K562 (cell line): ENCODE data around the gene CCDC28B. TPM values are rescaled to one million over a fixed set of nuclear protein-coding genes. Genes with fewer than 3 reads are reported as not detected.

ENCODE experiments used
- ADNP ChIP-seq: fragments of 200-800 bp; sonication (Bioruptor generic); IDR thresholded peaks from 2 replicates; pipeline ENCODE4 v1.6.1; 2016; ENCODE audit warnings: missing genetic modification characterization, missing compliant biosample characterization
- CBX8 ChIP-seq: fragments of 200-600 bp; sonication (generic); IDR thresholded peaks from 2 replicates; pipeline ENCODE4 v1.6.1; 2012; ENCODE audit warnings: borderline replicate concordance, mixed run types, low read depth, mild to moderate bottlenecking, moderate library complexity, mixed read lengths, low read length, control low read depth, inconsistent platforms; ENCODE audit not compliant: poor library complexity, severe bottlenecking; ENCODE audit errors: extremely low read depth
- GATA2 ChIP-seq: sonication (generic); formaldehyde crosslinking; IDR thresholded peaks from 2 replicates; pipeline ENCODE4 v1.4.0; 2020; ENCODE audit warnings: mild to moderate bottlenecking, missing genetic modification reagents
- HEY1 ChIP-seq: fragments of 250-450 bp; sonication (Bioruptor Pico); IDR thresholded peaks from 2 replicates; pipeline ENCODE4 v1.5.0; 2020; ENCODE audit warnings: mild to moderate bottlenecking, moderate library complexity, borderline replicate concordance
- JUN ChIP-seq, 2 experiments: sonication (generic) in 1 of 2; formaldehyde crosslinking in 1 of 2; IDR thresholded peaks; 2 replicates each; pipeline versions ENCODE4 v1.6.1 to v1.8.0; 2012 to 2022; ENCODE audit warnings: borderline replicate concordance in 2 of 2, mild to moderate bottlenecking in 2 of 2, improper control_type of control experiment in 1 of 2, low read depth in 1 of 2, low read length in 1 of 2, missing genetic modification reagents in 1 of 2
- NR1H2 ChIP-seq: sonication (generic); formaldehyde crosslinking; IDR thresholded peaks from 2 replicates; pipeline ENCODE4 v1.4.0; 2020; ENCODE audit warnings: mild to moderate bottlenecking, missing genetic modification reagents
- POLR2B ChIP-seq: fragments of 450-650 bp; IDR thresholded peaks from 2 replicates; pipeline ENCODE4 v1.6.1; 2018; ENCODE audit warnings: low read depth; ENCODE audit not compliant: partially characterized antibody
- PTRF ChIP-seq: fragments of 450-650 bp; IDR thresholded peaks from 2 replicates; pipeline ENCODE4 v1.6.1; 2016; ENCODE audit warnings: mild to moderate bottlenecking, missing genetic modification characterization, missing compliant biosample characterization
- SMAD2 ChIP-seq: fragments of 150-350 bp; IDR thresholded peaks from 2 replicates; pipeline ENCODE4 v1.6.1; 2014; ENCODE audit warnings: low read depth, mild to moderate bottlenecking, low read length
- SRSF1 ChIP-seq: fragments of 200-400 bp; formaldehyde crosslinking; IDR thresholded peaks from 2 replicates; pipeline ENCODE4 v1.6.1; 2017; ENCODE audit warnings: mild to moderate bottlenecking, low read depth, low read length, moderate library complexity
- STAT5B ChIP-seq: fragments of 250-450 bp; sonication (Bioruptor Pico); IDR thresholded peaks from 2 replicates; pipeline ENCODE4 v1.8.0; 2021; ENCODE audit warnings: mild to moderate bottlenecking, inconsistent platforms
- TAF15 ChIP-seq: fragments of 200-400 bp; formaldehyde crosslinking; IDR thresholded peaks from 2 replicates; pipeline ENCODE4 v1.6.1; 2017; ENCODE audit warnings: mild to moderate bottlenecking, low read depth, low read length, moderate library complexity
- TAL1 ChIP-seq: fragments of 450-650 bp; IDR thresholded peaks from 2 replicates; pipeline ENCODE4 v1.6.1; 2016; ENCODE audit warnings: mild to moderate bottlenecking
- ZBTB17 ChIP-seq: fragments of 450-650 bp; formaldehyde crosslinking; IDR thresholded peaks from 2 replicates; pipeline ENCODE4 v1.4.0; 2020; ENCODE audit warnings: mild to moderate bottlenecking
- ZNF436 ChIP-seq: fragments of 250-450, 450-650 bp; sonication (Bioruptor Pico); formaldehyde crosslinking; IDR thresholded peaks from 2 replicates; pipeline ENCODE4 v1.7.0; 2020; ENCODE audit warnings: mild to moderate bottlenecking
- ZSCAN32 ChIP-seq: fragments of 450-650 bp; formaldehyde crosslinking; IDR thresholded peaks from 2 replicates; pipeline ENCODE4 v1.4.0; 2020; ENCODE audit warnings: mild to moderate bottlenecking, moderate library complexity
- polyA plus RNA-seq, 8 experiments: library from polyadenylated mRNA; depleted of rRNA in 4 of 8; stranded (reverse) in 5 of 8; unstranded in 3 of 8; fragments of >200 nt; fragmentation: Nextera tagmentation in 2 of 8; fragmentation: Illumina TruSeq in 1 of 8; extraction: Ambion mirVana in 2 of 8; extraction: Trizol in 1 of 8; gene quantifications; 2 replicates each; pipeline versions ENCODE4 v1.2.1 to v1.2.3, GENCODE V29; 2011 to 2014; ENCODE audit warnings: inconsistent platforms in 1 of 8, missing spikeins in 1 of 8
- total RNA-seq, 7 experiments: library from RNA; depleted of rRNA in 6 of 7; stranded (reverse); fragments of >200 nt in 6 of 7; fragmentation: Illumina TruSeq in 2 of 7; extraction: Trizol in 2 of 7; gene quantifications; 2 replicates each; pipeline versions ENCODE4 v1.2.1 to v1.2.3, GENCODE V29; 2011 to 2021; ENCODE audit warnings: low replicate concordance in 1 of 7
- TF ChIP-seq, protein P1 (sequence below): conservative IDR thresholded peaks from 2 replicates; pipeline ENCODE4 v1.6.1; 2011; ENCODE audit warnings: low read depth, mild to moderate bottlenecking, low read length; ENCODE audit not compliant: control insufficient read depth
- TF ChIP-seq, protein P2 (sequence below): fragments of 250-450 bp; sonication (Bioruptor Pico); IDR thresholded peaks from 2 replicates; pipeline ENCODE4 v1.4.0; 2020; ENCODE audit warnings: borderline replicate concordance
- TF ChIP-seq, protein P3 (sequence below): sonication (generic); formaldehyde crosslinking; IDR thresholded peaks from 2 replicates; pipeline ENCODE4 v1.8.0; 2022; ENCODE audit warnings: mild to moderate bottlenecking, missing genetic modification reagents
- TF ChIP-seq, protein P4 (sequence below), 3 experiments: IDR thresholded peaks in 2 of 3; conservative IDR thresholded peaks in 1 of 3; 2 replicates each; pipeline ENCODE4 v1.5.1; 2011 to 2012; ENCODE audit warnings: low read length in 3 of 3, mild to moderate bottlenecking in 3 of 3, control low read depth in 2 of 3, improper control_type of control experiment in 1 of 3, inconsistent platforms in 1 of 3, low read depth in 1 of 3, mixed read lengths in 1 of 3, moderate library complexity in 1 of 3; ENCODE audit not compliant: insufficient read depth in 2 of 3

CCDC28B gene
- total and polyA plus RNA-seq, 9 of the 15 experiments (the other 6 are each of a cell fraction or from before 2014, with no cell fraction given), result 5.7 to 54.5 (median 31.7) TPM

DNA sequence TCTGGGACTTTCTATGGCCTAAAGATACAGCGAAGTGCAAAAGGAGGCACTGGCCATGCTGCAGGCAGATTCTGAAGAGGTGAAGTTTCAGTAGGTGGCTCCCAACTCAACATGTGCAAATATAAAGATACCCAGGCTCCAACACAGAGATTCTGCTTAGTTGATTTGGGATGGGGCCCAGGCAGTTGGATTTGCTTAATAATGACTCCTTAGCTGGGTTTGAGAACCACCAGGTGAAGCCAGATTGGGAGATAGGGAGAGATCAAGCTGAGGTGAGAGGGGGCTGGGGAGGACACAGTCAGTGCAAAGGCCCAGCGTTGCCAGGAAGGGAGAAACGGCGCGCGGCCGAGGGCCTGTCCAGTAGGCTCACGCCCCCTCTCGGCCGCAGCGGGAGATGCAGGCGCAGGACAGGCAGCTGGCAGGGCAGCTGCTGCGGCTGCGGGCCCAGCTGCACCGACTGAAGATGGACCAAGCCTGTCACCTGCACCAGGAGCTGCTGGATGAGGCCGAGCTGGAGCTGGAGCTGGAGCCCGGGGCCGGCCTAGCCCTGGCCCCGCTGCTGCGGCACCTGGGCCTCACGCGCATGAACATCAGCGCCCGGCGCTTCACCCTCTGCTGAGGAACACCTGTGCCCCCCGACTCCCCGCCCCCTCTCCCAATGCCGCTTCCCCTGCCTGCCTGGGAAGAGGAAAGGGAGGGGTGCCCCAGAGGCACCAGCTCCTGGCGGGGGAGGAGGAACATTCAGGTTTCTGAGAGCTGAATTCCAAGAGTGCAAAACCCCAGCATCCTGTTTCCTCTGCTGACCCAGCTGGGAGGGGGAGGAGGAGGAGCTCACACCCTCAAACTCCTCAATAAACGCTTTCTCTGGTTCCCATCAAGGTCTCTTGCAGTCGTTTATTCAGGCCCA, 47.8 kb downstream of the CCDC28B start (continued):
- TF ChIP-seq, protein P1, sequence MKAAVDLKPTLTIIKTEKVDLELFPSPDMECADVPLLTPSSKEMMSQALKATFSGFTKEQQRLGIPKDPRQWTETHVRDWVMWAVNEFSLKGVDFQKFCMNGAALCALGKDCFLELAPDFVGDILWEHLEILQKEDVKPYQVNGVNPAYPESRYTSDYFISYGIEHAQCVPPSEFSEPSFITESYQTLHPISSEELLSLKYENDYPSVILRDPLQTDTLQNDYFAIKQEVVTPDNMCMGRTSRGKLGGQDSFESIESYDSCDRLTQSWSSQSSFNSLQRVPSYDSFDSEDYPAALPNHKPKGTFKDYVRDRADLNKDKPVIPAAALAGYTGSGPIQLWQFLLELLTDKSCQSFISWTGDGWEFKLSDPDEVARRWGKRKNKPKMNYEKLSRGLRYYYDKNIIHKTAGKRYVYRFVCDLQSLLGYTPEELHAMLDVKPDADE, result peak; percentile 63; the same call in 1 of the 2 replicates
- TF ChIP-seq STAT5B (CRISPR knock-in tag) (no peak), JUN (IDR thresholded peaks at IDR 0.05; ENCODE audit: borderline replicate concordance, low read depth, low read length) (peak; percentile 46; the same call in 1 of the 2 replicates), JUN (CRISPR knock-in tag; IDR thresholded peaks at IDR 0.05; ENCODE audit: borderline replicate concordance) (no peak), NR1H2 (CRISPR knock-in tag) (0 out of 2 replicates have a peak, but pooled peaks have one; percentile 9), PTRF (tag) (no peak), ADNP (no peak; the same call in 1 of the 2 replicates), ZNF436 (CRISPR knock-in tag) (no peak), CBX8 (no peak), GATA2 (CRISPR knock-in tag) (peak; percentile 45; the same call in 1 of the 2 replicates), ZSCAN32 (CRISPR knock-in tag) (no peak), TAL1 (no peak; the same call in 1 of the 2 replicates), SRSF1 (no peak), ZBTB17 (CRISPR knock-in tag) (no peak), SMAD2 (no peak), POLR2B (no peak), TAF15 (no peak), HEY1 (CRISPR knock-in tag) (no peak)
- TF ChIP-seq, protein P2, sequence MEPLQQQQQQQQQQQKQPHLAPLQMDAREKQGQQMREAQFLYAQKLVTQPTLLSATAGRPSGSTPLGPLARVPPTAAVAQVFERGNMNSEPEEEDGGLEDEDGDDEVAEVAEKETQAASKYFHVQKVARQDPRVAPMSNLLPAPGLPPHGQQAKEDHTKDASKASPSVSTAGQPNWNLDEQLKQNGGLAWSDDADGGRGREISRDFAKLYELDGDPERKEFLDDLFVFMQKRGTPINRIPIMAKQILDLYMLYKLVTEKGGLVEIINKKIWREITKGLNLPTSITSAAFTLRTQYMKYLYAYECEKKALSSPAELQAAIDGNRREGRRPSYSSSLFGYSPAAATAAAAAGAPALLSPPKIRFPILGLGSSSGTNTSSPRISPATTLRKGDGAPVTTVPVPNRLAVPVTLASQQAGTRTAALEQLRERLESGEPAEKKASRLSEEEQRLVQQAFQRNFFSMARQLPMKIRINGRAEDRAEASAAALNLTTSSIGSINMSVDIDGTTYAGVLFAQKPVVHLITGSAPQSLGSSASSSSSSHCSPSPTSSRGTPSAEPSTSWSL (CRISPR knock-in tag), result no peak
- TF ChIP-seq, protein P3, sequence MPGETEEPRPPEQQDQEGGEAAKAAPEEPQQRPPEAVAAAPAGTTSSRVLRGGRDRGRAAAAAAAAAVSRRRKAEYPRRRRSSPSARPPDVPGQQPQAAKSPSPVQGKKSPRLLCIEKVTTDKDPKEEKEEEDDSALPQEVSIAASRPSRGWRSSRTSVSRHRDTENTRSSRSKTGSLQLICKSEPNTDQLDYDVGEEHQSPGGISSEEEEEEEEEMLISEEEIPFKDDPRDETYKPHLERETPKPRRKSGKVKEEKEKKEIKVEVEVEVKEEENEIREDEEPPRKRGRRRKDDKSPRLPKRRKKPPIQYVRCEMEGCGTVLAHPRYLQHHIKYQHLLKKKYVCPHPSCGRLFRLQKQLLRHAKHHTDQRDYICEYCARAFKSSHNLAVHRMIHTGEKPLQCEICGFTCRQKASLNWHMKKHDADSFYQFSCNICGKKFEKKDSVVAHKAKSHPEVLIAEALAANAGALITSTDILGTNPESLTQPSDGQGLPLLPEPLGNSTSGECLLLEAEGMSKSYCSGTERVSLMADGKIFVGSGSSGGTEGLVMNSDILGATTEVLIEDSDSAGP (CRISPR knock-in tag), result no peak
- TF ChIP-seq, protein P4, sequence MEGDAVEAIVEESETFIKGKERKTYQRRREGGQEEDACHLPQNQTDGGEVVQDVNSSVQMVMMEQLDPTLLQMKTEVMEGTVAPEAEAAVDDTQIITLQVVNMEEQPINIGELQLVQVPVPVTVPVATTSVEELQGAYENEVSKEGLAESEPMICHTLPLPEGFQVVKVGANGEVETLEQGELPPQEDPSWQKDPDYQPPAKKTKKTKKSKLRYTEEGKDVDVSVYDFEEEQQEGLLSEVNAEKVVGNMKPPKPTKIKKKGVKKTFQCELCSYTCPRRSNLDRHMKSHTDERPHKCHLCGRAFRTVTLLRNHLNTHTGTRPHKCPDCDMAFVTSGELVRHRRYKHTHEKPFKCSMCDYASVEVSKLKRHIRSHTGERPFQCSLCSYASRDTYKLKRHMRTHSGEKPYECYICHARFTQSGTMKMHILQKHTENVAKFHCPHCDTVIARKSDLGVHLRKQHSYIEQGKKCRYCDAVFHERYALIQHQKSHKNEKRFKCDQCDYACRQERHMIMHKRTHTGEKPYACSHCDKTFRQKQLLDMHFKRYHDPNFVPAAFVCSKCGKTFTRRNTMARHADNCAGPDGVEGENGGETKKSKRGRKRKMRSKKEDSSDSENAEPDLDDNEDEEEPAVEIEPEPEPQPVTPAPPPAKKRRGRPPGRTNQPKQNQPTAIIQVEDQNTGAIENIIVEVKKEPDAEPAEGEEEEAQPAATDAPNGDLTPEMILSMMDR (IDR thresholded peaks at IDR 0.05 in 2 of 3, conservative IDR thresholded peaks at IDR 0.05 in 1 of 3; ENCODE audit: insufficient read depth in 2 of 3, low read depth in 1 of 3, low read length in 3 of 3), result peak; percentile 94 to 97 (median 95)
